GM12872 (cell line): Measurements from ENCODE around the gene MYO7A.

Experiments used
- TF ChIP-seq, protein P1 (sequence below): IDR thresholded peaks from 3 replicates; pipeline ENCODE4 v1.5.1; 2011; ENCODE audit warnings: low read depth, mild to moderate bottlenecking, low read length, moderate library complexity; ENCODE audit not compliant: insufficient read depth

The MYO7A gene

DNA sequence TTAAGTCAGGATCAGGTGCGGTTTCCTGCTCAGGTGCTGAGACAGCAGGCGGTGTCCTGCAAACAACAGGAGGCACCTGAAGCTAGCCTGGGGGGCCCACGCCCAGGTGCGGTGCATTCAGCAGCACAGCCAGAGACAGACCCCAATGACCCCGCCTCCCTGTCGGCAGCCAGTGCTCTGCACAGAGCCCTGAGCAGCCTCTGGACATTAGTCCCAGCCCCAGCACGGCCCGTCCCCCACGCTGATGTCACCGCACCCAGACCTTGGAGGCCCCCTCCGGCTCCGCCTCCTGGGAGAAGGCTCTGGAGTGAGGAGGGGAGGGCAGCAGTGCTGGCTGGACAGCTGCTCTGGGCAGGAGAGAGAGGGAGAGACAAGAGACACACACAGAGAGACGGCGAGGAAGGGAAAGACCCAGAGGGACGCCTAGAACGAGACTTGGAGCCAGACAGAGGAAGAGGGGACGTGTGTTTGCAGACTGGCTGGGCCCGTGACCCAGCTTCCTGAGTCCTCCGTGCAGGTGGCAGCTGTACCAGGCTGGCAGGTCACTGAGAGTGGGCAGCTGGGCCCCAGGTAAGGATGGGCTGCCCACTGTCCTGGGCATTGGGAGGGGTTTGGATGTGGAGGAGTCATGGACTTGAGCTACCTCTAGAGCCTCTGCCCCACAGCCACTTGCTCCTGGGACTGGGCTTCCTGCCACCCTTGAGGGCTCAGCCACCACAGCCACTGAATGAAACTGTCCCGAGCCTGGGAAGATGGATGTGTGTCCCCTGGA, at the start of gene MYO7A:
MYO7A (plus strand) TSS at position 327 of the 772 bp plus-strand sequence. CDS start 2,389 bp downstream, outside the sequence.
- TF ChIP-seq, protein P1, sequence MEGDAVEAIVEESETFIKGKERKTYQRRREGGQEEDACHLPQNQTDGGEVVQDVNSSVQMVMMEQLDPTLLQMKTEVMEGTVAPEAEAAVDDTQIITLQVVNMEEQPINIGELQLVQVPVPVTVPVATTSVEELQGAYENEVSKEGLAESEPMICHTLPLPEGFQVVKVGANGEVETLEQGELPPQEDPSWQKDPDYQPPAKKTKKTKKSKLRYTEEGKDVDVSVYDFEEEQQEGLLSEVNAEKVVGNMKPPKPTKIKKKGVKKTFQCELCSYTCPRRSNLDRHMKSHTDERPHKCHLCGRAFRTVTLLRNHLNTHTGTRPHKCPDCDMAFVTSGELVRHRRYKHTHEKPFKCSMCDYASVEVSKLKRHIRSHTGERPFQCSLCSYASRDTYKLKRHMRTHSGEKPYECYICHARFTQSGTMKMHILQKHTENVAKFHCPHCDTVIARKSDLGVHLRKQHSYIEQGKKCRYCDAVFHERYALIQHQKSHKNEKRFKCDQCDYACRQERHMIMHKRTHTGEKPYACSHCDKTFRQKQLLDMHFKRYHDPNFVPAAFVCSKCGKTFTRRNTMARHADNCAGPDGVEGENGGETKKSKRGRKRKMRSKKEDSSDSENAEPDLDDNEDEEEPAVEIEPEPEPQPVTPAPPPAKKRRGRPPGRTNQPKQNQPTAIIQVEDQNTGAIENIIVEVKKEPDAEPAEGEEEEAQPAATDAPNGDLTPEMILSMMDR = no peak

DNA sequence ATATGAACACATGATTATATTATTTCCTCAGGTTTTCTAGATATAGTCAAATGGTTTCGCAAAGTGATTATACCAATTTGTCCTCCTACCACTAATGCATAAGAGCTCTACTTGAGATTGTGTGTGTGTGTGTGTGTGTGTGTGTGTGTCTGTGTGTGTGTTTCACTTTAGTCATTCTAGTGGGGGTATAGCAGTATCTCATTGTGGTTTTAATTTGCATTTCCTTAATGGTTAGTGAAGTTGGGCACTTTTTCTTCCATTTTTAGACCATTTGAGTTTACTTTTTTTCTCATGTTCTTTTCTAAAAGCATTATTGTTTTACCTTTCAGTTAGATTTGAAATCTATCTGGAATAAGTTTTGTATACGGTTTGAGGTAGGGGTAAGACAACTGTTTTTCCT, 48.4 kb upstream of the MYO7A start:
- TF ChIP-seq, protein P1 = no peak

DNA sequence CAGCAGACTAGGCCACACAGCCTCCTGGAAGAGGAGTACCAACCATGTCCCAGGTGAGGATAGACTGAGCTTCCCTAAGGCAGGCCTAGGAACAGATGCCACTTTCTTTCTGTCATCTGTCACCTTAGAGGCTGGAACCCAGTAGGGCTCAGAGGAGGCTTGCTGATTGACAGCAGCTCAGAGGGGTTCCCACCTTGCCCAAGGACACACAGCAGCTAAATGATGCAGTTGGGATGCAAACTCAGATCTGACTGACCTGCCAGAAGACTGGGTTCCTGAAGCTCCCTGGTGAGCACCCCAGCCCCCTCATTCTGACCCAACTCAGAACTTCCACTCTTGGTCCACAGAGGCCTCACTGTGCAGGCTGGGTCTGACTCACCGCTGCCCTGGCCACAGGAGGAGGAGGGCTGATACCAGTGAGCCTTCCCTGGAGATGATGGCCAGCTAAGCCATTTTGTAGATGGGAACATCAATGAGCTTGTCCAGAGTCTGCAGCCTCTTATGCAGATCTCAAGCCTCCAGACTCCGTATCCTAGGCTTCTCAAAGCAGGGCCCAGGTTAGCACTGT, 47.3 kb upstream of the MYO7A start:
- TF ChIP-seq, protein P1 = no peak

DNA sequence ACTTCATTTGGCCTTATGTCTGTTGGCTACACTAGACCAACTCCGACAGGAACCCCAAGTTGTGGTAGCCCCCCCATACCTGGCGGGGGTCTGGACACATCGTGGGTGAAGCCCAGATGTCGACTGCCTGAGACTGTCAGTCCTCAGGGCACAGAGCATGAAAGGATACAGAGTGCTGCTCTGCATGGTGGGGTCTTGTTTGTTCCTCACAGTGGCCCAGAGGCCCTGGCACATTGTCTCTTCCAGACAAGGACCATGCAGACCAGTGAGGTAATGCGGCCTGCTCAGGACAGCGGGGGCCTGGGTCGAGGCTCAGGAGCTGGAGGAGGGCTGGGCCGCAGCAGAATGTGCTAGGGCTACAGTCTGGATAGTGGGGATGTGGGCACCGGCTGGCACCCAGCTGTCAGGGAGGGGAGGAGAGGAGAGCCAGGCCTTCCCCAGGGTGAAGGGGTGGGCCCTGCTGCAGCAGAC, 46.6 kb upstream of the MYO7A start:
- TF ChIP-seq, protein P1 = no peak

DNA sequence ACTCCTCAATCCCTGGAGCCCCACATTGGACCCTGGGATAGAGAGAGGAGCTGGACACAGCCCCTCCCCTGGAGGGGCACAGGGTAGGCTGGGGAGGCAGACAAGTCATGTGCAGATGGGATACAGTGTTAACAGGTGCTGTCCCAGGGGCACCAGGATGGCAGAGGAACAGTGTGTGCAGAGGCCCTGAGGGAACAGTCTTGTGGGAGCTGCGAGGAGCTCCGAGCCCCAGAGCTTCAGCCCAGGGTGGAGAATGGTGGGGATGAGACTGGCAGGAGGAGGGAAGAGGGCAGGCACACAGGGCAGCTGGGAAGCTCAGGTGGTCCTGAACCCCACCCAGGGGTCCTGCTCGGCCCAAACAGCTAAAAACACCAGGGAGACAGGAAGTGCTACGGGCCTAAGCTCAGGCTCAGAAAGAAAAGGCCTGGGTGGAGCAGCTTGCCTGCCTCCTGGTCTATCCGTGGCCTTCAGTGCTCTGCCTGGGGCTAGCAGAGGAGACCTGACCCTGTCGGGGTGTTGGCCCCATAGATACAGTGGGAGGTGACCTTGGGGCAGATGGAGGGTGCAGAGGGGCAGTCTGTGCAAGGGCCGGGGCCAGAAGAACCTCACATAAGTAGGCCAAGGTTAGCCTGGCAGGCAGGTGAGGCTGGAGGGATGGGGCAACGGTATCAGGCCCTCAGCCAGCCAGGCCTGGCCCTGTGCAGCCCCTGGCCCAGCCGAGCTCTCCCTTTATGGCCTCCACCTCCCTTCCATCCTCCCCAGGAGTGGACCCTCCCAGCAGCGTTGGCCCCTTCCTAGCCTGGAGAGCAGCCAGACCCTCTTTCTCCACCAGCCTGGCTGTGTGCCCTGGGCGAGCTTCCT, 45.8 kb upstream of the MYO7A start:
- TF ChIP-seq, protein P1 = no peak

DNA sequence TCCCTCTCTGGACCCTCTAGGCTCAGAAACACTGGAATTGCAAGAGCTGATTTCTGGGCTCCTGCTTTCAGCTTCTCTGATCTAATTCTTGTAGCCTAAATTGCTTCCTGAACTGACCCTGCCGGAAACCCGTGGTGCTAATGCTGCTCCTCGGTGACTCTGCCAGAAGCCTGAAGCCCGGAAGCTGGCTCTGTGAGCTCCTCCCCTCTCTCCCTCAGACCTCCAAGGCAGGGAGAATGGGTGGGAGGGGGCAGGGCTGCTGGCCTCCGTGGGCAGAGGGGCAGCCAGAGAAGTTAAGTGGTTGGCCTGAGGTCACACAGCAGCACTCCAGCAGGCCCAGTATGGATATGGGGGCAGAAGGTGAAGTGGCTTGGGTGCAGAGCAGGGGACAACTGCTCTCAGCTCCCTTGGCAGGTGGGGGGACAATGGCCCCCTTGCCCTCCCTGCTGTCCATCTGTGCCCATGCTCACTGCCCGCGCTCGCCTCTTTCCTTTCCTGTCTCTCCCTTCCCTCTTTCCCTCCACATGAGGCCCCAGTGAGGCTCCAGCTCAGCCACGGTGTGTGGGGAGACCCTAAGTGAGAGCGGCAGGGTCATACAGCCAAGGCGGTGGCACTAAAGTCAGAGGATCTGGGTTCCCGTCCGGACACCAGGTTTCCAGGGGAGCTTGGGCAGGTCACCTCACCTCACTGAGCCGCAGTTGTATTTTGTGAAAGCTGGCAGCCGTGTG, 45.0 kb upstream of the MYO7A start:
- TF ChIP-seq, protein P1 = no peak
